AG04450 (cell line): Measurements from ENCODE around the gene PRIM1. TPM values are rescaled to one million over a fixed set of nuclear protein-coding genes. Genes with fewer than 3 reads are reported as not detected.
"Not testable (repeated sequence)": the region's sequence is repeated elsewhere in the genome, so short reads cannot be mapped to it uniquely, and the experiment has no call there.

ENCODE experiments used
- CTCF ChIA-PET: fragments of 300-600, 350-600 bp; formaldehyde crosslinking; extraction: SDS; loops from one replicate; lab custom pipeline; 2022; ENCODE audit warnings: antibody characterized with exemption, inconsistent platforms; lab: Charles Lee
- POLR2A ChIA-PET: fragments of 350-600 bp; formaldehyde crosslinking; extraction: SDS; loops from one replicate; lab custom pipeline; 2021; ENCODE audit warnings: antibody characterized with exemption, inconsistent platforms; lab: Yijun Ruan, JAX
- DNase-seq: peaks from one replicate; pipeline ENCODE4 v3.0.0-alpha.2; 2011; ENCODE audit warnings: low read depth, low spot score
- H3K27ac ChIP-seq: one replicate; pipeline ENCODE4 v1.5.1; 2012; ENCODE audit warnings: low read depth, low read length, control low read depth
- H3K27me3 ChIP-seq: one replicate; pipeline ENCODE4 v1.6.0; 2012; ENCODE audit warnings: low read length; ENCODE audit not compliant: control insufficient read depth, insufficient read depth
- H3K4me3 ChIP-seq: 2 replicates; pipeline ENCODE4 v1.5.1; 2011; ENCODE audit warnings: mild to moderate bottlenecking, low read depth, low read length, control low read depth
- H3K9me3 ChIP-seq: 2 replicates; pipeline ENCODE4 v1.5.1; 2012; ENCODE audit warnings: low read length; ENCODE audit not compliant: control insufficient read depth, insufficient read depth
- CTCF ChIP-seq: IDR thresholded peaks from 2 replicates; pipeline ENCODE4 v1.5.1; 2011; ENCODE audit warnings: low read depth, low read length, control low read depth, inconsistent platforms
- polyA plus RNA-seq: library from polyadenylated mRNA; depleted of rRNA; stranded (reverse); fragments of >200 nt; gene quantifications from 2 replicates; pipeline ENCODE4 v1.2.3, GENCODE V29; 2011

Gene PRIM1
- polyA plus RNA-seq, 1 experiment, result 6.2 TPM

DNA sequence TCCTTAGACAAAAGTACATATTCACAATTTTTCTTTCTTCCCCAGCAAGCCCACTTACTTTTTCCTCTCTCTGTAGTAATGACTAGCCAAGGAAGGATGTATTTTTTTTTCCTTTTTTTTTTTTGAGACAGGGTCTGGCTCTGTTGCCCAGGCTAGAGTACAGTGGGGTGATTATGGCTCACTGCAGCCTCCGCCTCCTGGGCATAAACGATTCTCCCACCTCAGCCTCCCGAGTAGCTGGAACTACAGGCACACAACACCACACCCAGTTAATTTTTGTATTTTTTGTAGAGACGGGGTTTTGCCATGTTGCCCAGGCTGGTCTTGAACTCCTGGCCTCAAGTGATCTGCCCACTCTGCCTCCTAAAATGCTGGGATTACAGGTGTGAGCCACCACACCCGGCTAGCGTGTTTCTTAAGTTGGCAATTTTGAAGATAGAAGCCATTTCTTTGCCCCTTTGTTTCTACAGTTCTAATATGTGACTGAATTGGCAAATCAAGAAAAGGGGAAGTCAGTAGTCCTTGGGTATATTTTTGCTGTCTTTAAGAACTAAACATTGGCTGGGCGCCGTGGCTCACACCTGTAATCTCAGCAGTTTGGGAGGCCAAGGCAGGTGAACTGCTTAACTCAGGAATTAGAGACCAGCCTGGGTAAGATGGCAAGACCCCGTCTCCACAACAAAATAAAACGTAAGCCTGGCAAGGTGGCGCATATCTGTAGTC is 23.8 kb downstream of the PRIM1 start:
- CTCF ChIA-PET, result no interaction called here

GRCh38 chr12:56726196-56726675 is 25.9 kb downstream of the PRIM1 start:
- CTCF ChIA-PET, result interaction anchor here (1.1 to 2.5 kb wide), 3 partner anchors 90 to 334 kb away, joined by 4 to 14 read pairs (median 7); no protein-coding TSS in a partner anchor
- not testable (repeated sequence) for H3K27me3 ChIP-seq, DNase-seq, H3K27ac ChIP-seq, H3K9me3 ChIP-seq, H3K4me3 ChIP-seq
- POLR2A ChIA-PET, result interaction anchor here (0.6 to 1.5 kb wide), 6 partner anchors 9 to 275 kb away, joined by 3 to 17 read pairs (median 7); partner anchors contain the start of gene PTGES3

More for the DNA sequence above, 23.8 kb downstream of the PRIM1 start:
- no peak for TF ChIP-seq CTCF
- POLR2A ChIA-PET, result no interaction called here
- no peaks in the 10 kb centered on the region for H3K27me3 ChIP-seq
- no peak for DNase-seq
- no peak overlapping the region for H3K4me3 ChIP-seq
- H3K27ac ChIP-seq, result no peak overlapping the region
- no peaks in the 10 kb centered on the region; the same call in 1 of the 2 replicates for H3K9me3 ChIP-seq

DNA sequence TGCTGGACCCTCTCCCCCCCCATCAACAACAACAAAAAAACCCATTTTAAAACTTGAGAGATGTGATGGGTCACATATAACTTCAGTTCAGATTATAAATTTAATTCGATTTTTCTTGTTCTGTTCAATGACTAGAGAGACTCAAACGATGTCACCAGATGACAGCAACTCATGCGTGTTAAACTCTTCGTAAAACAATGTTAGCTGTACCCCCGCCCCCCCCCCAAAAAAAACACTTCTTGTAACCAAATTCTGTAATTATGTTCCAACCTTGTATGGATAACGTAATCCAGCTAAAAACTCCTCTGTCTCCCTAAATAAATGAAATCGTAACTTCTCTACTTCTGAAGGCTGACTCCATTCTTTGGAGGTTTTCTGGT is 26.4 kb downstream of the PRIM1 start:
- ChIA-PET CTCF (interaction anchor here (1.1 to 2.5 kb wide), 3 partner anchors 89 to 335 kb away, joined by 4 to 14 read pairs (median 7); no protein-coding TSS in a partner anchor), POLR2A (interaction anchor here (0.5 to 1.5 kb wide), 17 partner anchors 9 to 777 kb away, joined by 3 to 17 read pairs (median 4); partner anchors contain the start of genes ATP5F1B, PRIM1 and PTGES3)
- DNase-seq, result no peak
- Histone ChIP-seq H3K27ac (peak overlapping the region; percentile 91), H3K27me3 (no peaks in the 10 kb centered on the region), H3K4me3 (peak overlapping the region; percentile 99), H3K9me3 (no peaks in the 10 kb centered on the region; the same call in 1 of the 2 replicates)
- no peak for TF ChIP-seq CTCF

GRCh38 chr12:56724972-56725722 is 27.0 kb downstream of the PRIM1 start, which contains the start of gene NACA:
NACA (minus strand) TSS chr12:56725299; CDS start chr12:56724521, 778 bp downstream.
- Histone ChIP-seq H3K9me3 (no peaks in the 10 kb centered on the region; the same call in 1 of the 2 replicates), H3K4me3 (peak within 1 kb of the TSS; percentile 99), H3K27ac (peak within 1 kb of the TSS; percentile 91), H3K27me3 (no peaks in the 10 kb centered on the region)
- ChIA-PET POLR2A (interaction anchor here (0.5 to 1.5 kb wide), 19 partner anchors 8 to 777 kb away, joined by 3 to 17 read pairs (median 4); partner anchors contain the start of genes ATP5F1B, PRIM1 and PTGES3), CTCF (interaction anchor here (1.9 to 2.5 kb wide), 2 partner anchors 89 to 276 kb away, joined by 7 to 14 read pairs; no protein-coding TSS in a partner anchor)
- DNase-seq, result peak; percentile 95
- TF ChIP-seq CTCF, result no peak

- no peak for TF ChIP-seq CTCF
- no peak for DNase-seq
- no peaks in the 10 kb centered on the region; the same call in 1 of the 2 replicates for H3K9me3 ChIP-seq
- ChIA-PET POLR2A (interaction anchor here (0.6 to 1.5 kb wide), 6 partner anchors 8 to 229 kb away, joined by 3 to 15 read pairs (median 6); partner anchors contain the start of gene ATP5F1B), CTCF (interaction anchor here (2.5 kb wide), 1 partner anchor 277 kb away, joined by 7 read pairs; no protein-coding TSS in a partner anchor)
- H3K27me3 ChIP-seq, result no peaks in the 10 kb centered on the region
- peak overlapping the region; percentile 91 for H3K27ac ChIP-seq
- peak overlapping the region; percentile 99 for H3K4me3 ChIP-seq
Measured at GRCh38 chr12:56724701-56724971, 27.5 kb downstream of the PRIM1 start.
